ENCODE data around the gene SEC61A2. TPM values are rescaled to one million over a fixed set of nuclear protein-coding genes. Genes with fewer than 3 reads are reported as not detected.

The SEC61A2 gene
- total and polyA plus RNA-seq, 8 donors, result 0.58 to 17.4 (median 6.8) TPM

DNA sequence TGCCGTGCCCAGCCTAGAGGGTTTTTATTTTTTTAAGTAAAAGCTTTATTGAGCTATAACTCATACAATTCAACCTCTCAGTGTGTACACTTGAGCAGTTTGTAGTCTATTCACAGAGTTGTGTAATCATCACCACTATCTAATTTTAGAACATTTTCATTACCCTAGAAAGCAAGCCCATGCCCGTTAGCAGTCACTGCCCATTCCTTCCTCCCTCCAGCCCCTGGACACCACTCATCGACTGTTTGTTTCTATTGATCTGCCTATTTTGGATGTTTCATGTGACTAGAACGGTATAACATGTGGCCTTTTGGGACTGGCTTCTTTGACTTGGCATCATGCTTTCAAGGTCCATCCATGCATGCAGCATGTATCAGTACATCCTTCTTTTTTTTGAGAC, 25.7 kb upstream of the SEC61A2 start:
- WGBS, 5 donors, result 89 to 96% (median 95%) methylated on average over 4 of the region's 4 CpGs
- TF ChIP-seq POLR2A (IDR thresholded peaks at IDR 0.05) (no peak), POLR2AphosphoS5 (IDR thresholded peaks at IDR 0.05) (no peak), EP300 (IDR thresholded peaks at IDR 0.05) (no peak)
- TF ChIP-seq, protein P1, sequence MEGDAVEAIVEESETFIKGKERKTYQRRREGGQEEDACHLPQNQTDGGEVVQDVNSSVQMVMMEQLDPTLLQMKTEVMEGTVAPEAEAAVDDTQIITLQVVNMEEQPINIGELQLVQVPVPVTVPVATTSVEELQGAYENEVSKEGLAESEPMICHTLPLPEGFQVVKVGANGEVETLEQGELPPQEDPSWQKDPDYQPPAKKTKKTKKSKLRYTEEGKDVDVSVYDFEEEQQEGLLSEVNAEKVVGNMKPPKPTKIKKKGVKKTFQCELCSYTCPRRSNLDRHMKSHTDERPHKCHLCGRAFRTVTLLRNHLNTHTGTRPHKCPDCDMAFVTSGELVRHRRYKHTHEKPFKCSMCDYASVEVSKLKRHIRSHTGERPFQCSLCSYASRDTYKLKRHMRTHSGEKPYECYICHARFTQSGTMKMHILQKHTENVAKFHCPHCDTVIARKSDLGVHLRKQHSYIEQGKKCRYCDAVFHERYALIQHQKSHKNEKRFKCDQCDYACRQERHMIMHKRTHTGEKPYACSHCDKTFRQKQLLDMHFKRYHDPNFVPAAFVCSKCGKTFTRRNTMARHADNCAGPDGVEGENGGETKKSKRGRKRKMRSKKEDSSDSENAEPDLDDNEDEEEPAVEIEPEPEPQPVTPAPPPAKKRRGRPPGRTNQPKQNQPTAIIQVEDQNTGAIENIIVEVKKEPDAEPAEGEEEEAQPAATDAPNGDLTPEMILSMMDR (IDR thresholded peaks at IDR 0.05), result no peak

GRCh38 chr10:12107781-12108180, 21.7 kb upstream of the SEC61A2 start:
- no peak overlapping the region for H3K27ac ChIP-seq
- peaks cover 40 to 100% (median 100%) of the 10 kb centered on the region in 4 donors for H3K36me3 ChIP-seq
- no peaks in the 10 kb centered on the region for H3K4me1 ChIP-seq
- H3K9me3 ChIP-seq, result no peaks in the 10 kb centered on the region
- TF ChIP-seq POLR2A (IDR thresholded peaks at IDR 0.05), result no peak
- TF ChIP-seq POLR2AphosphoS5 (IDR thresholded peaks at IDR 0.05), result no peak
- TF ChIP-seq, protein P1 (IDR thresholded peaks at IDR 0.05), result no peak
- no peak for TF ChIP-seq EP300 (IDR thresholded peaks at IDR 0.05)
- no peak overlapping the region for H3K4me3 ChIP-seq
- no peak for DNase-seq
- no peaks in the 10 kb centered on the region for H3K27me3 ChIP-seq
- intact Hi-C loops (cut with DNase I; ENCODE audit: low total_unique reads), result no loop called here
- 81 to 91% (median 88%) methylated on average over 14 of the region's 14 CpGs for WGBS, 5 donors

More for the DNA sequence above, 25.7 kb upstream of the SEC61A2 start:
- Histone ChIP-seq H3K36me3 (peaks cover 48 to 99% (median 98%) of the 10 kb centered on the region in 4 donors), H3K9me3 (no peaks in the 10 kb centered on the region), H3K4me1 (no peaks in the 10 kb centered on the region), H3K4me3 (no peak overlapping the region), H3K27ac (no peak overlapping the region), H3K27me3 (no peaks in the 10 kb centered on the region)
- intact Hi-C loops (cut with DNase I; ENCODE audit: low total_unique reads), result no loop called here
- DNase-seq, result no peak

- TF ChIP-seq, protein P1 (IDR thresholded peaks at IDR 0.05), result no peak
- no peak for TF ChIP-seq POLR2A (IDR thresholded peaks at IDR 0.05)
- no peak for TF ChIP-seq EP300 (IDR thresholded peaks at IDR 0.05)
- no peak for TF ChIP-seq POLR2AphosphoS5 (IDR thresholded peaks at IDR 0.05)
- DNase-seq, result no peak
- no peak overlapping the region for H3K4me3 ChIP-seq
- no peak overlapping the region for H3K27ac ChIP-seq
- peaks cover 36 to 100% (median 100%) of the 10 kb centered on the region in 4 donors for H3K36me3 ChIP-seq
- intact Hi-C loops (cut with DNase I; ENCODE audit: low total_unique reads), result no loop called here
- no peaks in the 10 kb centered on the region for H3K9me3 ChIP-seq
- H3K27me3 ChIP-seq, result no peaks in the 10 kb centered on the region
- WGBS, 5 donors, result 91 to 100% (median 97%) methylated on average over 5 of the region's 5 CpGs
- H3K4me1 ChIP-seq, result no peaks in the 10 kb centered on the region
Measured at GRCh38 chr10:12109286-12109685, 20.2 kb upstream of the SEC61A2 start.

- H3K36me3 ChIP-seq, result peaks cover 32 to 99% (median 96%) of the 10 kb centered on the region in 4 donors
- TF ChIP-seq POLR2AphosphoS5 (IDR thresholded peaks at IDR 0.05), result no peak
- TF ChIP-seq, protein P1 (IDR thresholded peaks at IDR 0.05), result no peak
Measured at GRCh38 chr10:12111528-12111927, 17.9 kb upstream of the SEC61A2 start.

More at GRCh38 chr10:12111528-12111927, 17.9 kb upstream of the SEC61A2 start:
- DNase-seq, result no peak
- H3K27me3 ChIP-seq, result no peaks in the 10 kb centered on the region
- no peaks in the 10 kb centered on the region for H3K9me3 ChIP-seq
- H3K4me1 ChIP-seq, result no peaks in the 10 kb centered on the region
- no peak overlapping the region for H3K27ac ChIP-seq
- no peak overlapping the region for H3K4me3 ChIP-seq
- intact Hi-C loops (cut with DNase I; ENCODE audit: low total_unique reads), result no loop called here
